HUDEP-2 (cell line): ENCODE measurements around the gene CRYGN.

ENCODE experiments used
- DNase-seq, 76 experiments: peaks; one replicate each; lab custom pipeline; 2025; ENCODE audit not compliant: unreplicated experiment in 76 of 76; lab: John Stamatoyannopoulos, UW

Gene CRYGN

GRCh38 chr7:151408839-151409666, 30.9 kb downstream of the CRYGN start:
- peak in 1 of 76 experiments; percentile 4 for DNase-seq

- DNase-seq: no peak
Measured at GRCh38 chr7:151408498-151408838, 31.5 kb downstream of the CRYGN start.

- DNase-seq: no peak
Measured at GRCh38 chr7:151406886-151407583, 32.9 kb downstream of the CRYGN start.

GRCh38 chr7:151406051-151406875, 33.7 kb downstream of the CRYGN start:
- no peak for DNase-seq

- DNase-seq: no peak
Measured at GRCh38 chr7:151405588-151405987, 34.4 kb downstream of the CRYGN start.

GRCh38 chr7:151405056-151405455, 34.9 kb downstream of the CRYGN start:
- no peak for DNase-seq

GRCh38 chr7:151404216-151405011, 35.5 kb downstream of the CRYGN start:
- peak in 8 of 76 experiments; percentile 6 to 40 (median 10) for DNase-seq

- DNase-seq: no peak
Measured at GRCh38 chr7:151403764-151404163, 36.2 kb downstream of the CRYGN start.

- no peak for DNase-seq
Measured at GRCh38 chr7:151402029-151402835, 37.7 kb downstream of the CRYGN start.

GRCh38 chr7:151400626-151401315, 39.2 kb downstream of the CRYGN start:
- DNase-seq: no peak

GRCh38 chr7:151399906-151400305, 40.0 kb downstream of the CRYGN start:
- no peak for DNase-seq

GRCh38 chr7:151399305-151399601, 40.7 kb downstream of the CRYGN start:
- DNase-seq: no peak

- no peak for DNase-seq
Measured at GRCh38 chr7:151398446-151399304, 41.3 kb downstream of the CRYGN start.

- no peak for DNase-seq
Measured at GRCh38 chr7:151397026-151397425, 42.9 kb downstream of the CRYGN start.

GRCh38 chr7:151396328-151396970, 43.5 kb downstream of the CRYGN start:
- no peak for DNase-seq

GRCh38 chr7:151395036-151395367, 44.9 kb downstream of the CRYGN start:
- peak in 1 of 76 experiments; percentile 33 for DNase-seq

- DNase-seq: no peak
Measured at GRCh38 chr7:151394076-151395035, 45.6 kb downstream of the CRYGN start.
